GM12875 (cell line): Measurements from ENCODE around the gene C16orf87.
A peak's percentile ranks its signal among the peaks of the same experiment; 100 is the strongest.

Experiments used
- H3K4me3 ChIP-seq: one replicate; pipeline ENCODE4 v1.5.1; 2011; ENCODE audit warnings: low read depth, low read length, control low read depth
- TF ChIP-seq, protein P1 (sequence below): IDR thresholded peaks from 2 replicates; pipeline ENCODE4 v1.5.1; 2011; ENCODE audit warnings: low read depth, mild to moderate bottlenecking, control low read depth, inconsistent platforms, low read length, moderate library complexity, borderline replicate concordance; ENCODE audit not compliant: insufficient read depth

The C16orf87 gene

DNA sequence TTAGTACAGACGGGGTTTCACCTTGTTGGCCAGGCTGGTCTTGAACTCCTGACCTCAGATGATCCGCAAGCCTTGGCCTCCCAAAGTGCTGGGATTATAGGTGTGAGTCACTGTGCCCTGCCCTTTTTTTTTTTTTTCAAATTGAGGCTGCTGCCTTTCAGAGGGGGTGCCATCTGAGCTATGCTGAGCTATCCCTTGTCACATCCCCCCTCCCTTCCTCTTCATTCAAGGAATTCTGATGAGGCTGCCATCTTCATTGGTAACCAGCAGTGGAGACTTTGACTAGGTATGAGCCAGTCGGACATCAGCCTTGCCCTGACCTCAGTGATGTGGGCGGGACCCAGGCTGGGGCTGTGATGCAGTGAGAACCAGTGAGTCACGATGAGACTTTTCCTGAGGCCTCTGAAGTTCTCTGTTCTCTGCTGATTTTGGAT, 28.8 kb upstream of the C16orf87 start:
- H3K4me3 ChIP-seq, result no peak overlapping the region
- TF ChIP-seq, protein P1, sequence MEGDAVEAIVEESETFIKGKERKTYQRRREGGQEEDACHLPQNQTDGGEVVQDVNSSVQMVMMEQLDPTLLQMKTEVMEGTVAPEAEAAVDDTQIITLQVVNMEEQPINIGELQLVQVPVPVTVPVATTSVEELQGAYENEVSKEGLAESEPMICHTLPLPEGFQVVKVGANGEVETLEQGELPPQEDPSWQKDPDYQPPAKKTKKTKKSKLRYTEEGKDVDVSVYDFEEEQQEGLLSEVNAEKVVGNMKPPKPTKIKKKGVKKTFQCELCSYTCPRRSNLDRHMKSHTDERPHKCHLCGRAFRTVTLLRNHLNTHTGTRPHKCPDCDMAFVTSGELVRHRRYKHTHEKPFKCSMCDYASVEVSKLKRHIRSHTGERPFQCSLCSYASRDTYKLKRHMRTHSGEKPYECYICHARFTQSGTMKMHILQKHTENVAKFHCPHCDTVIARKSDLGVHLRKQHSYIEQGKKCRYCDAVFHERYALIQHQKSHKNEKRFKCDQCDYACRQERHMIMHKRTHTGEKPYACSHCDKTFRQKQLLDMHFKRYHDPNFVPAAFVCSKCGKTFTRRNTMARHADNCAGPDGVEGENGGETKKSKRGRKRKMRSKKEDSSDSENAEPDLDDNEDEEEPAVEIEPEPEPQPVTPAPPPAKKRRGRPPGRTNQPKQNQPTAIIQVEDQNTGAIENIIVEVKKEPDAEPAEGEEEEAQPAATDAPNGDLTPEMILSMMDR, result no peak

GRCh38 chr16:46858151-46858550, 27.2 kb upstream of the C16orf87 start:
- TF ChIP-seq, protein P1, result no peak
- no peak overlapping the region for H3K4me3 ChIP-seq

DNA sequence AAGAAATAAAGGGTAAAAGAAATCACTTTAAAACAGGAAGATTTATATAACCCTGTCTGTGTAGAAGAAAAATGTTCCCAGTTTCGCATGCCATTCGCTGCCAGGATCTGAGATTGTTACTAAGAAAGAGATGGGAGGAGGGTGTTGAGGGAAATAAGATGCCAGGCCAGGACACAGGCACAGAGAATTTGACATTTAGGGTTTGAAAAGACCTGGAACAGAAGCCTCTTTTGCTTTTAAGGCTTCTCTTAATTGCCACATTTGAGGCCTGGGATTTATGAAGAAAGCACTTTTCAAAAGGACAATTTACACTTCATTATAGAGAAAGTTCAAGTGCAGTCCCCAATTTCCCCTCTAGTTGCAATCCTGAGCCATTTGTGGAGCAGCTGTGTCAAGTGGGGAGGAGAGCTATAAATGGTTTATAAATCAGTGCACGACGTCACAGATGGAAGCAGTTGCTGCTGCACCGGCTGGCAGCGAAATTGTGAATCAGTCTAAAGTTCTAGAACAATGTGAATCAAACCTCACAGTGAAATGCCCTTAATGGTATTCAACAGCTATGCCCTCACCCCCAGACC, 26.5 kb upstream of the C16orf87 start:
- TF ChIP-seq, protein P1, result 0 out of 2 replicates have a peak, but pooled peaks have one; percentile 20

DNA sequence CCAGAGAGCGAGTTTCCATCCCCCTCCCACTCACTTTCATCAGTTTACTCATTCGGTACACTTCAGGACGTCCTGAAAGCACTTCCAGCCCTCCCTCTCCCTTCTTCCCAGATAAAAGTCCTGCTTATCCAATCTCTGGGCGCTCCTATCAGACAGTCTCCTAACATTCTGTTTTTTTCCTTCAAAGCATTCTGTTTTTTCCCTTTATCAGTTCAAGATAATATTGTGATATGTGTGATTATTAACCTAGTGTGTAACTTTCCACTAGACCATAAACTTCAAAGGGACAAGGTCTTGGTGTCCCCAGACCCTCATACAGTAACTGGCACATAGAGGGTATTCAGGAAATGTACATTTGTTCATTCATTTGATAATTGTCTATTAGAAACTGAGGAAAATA, 24.4 kb upstream of the C16orf87 start:
- TF ChIP-seq, protein P1, result no peak
- H3K4me3 ChIP-seq, result no peak overlapping the region

More for the DNA sequence above, 26.5 kb upstream of the C16orf87 start:
- H3K4me3 ChIP-seq, result no peak overlapping the region

- TF ChIP-seq, protein P1, result no peak
- H3K4me3 ChIP-seq, result no peak overlapping the region
Observed at GRCh38 chr16:46854846-46855245, 23.9 kb upstream of the C16orf87 start.

- no peak overlapping the region for H3K4me3 ChIP-seq
- TF ChIP-seq, protein P1, result peak; percentile 84
Observed at GRCh38 chr16:46853713-46854443, 22.9 kb upstream of the C16orf87 start.

DNA sequence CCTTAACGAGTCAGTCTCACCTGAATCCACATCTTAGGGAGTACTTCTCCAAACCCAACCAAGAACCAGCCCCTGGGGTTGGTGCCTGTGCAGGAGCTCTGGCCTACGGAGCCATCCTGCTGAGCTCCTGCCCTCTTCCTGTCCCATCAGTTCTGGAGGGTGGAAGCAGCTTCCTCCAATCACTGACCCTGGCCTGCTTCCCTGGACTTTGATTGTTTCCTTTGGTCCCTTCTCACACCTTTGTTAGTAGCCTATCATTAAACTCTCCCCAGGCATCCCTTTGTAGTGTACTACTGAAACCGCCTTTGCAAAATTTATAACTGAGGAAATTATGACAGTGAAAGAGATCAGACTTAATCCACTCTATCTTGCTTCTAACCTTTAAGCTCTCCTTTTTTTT, 21.1 kb upstream of the C16orf87 start:
- H3K4me3 ChIP-seq, result no peak overlapping the region
- TF ChIP-seq, protein P1, result no peak
